Mononuclear cell (primary cell): ENCODE measurements around the gene TMEM247. TPM values are rescaled to one million over a fixed set of nuclear protein-coding genes. Genes with fewer than 3 reads are reported as not detected.

Experiments used
- H3K27me3 ChIP-seq: 2 replicates; pipeline ENCODE4 v1.6.0; 2011; ENCODE audit warnings: low read length, control low read depth; ENCODE audit not compliant: insufficient read depth
- H3K4me1 ChIP-seq: 2 replicates; pipeline ENCODE4 v1.5.1; 2011; ENCODE audit warnings: mild to moderate bottlenecking, low read length, control low read depth; ENCODE audit not compliant: insufficient read depth
- H3K4me3 ChIP-seq: 2 replicates; pipeline ENCODE4 v1.5.1; 2011; ENCODE audit warnings: mild to moderate bottlenecking, low read length, moderate library complexity
- H3K9me3 ChIP-seq: 2 replicates; pipeline ENCODE4 v1.5.1; 2011; ENCODE audit warnings: low read depth, mild to moderate bottlenecking, control low read depth, low read length
- total RNA-seq: library from RNA; depleted of rRNA; stranded (reverse); fragments of >200 nt; gene quantifications from one replicate; pipeline ENCODE4 v1.2.3, GENCODE V29; 2012

Gene TMEM247
- total RNA-seq, 1 donor, result not detected

GRCh38 chr2:46447649-46448048 lies 31.7 kb upstream of the TMEM247 start:
- H3K4me1 ChIP-seq, result no peaks in the 10 kb centered on the region
- no peaks in the 10 kb centered on the region for H3K27me3 ChIP-seq
- peaks cover 7% of the 10 kb centered on the region for H3K9me3 ChIP-seq
- H3K4me3 ChIP-seq, result no peak overlapping the region

GRCh38 chr2:46448111-46448510 lies 31.3 kb upstream of the TMEM247 start:
- Histone ChIP-seq H3K4me3 (no peak overlapping the region), H3K9me3 (peaks cover 7% of the 10 kb centered on the region), H3K4me1 (no peaks in the 10 kb centered on the region), H3K27me3 (no peaks in the 10 kb centered on the region)

GRCh38 chr2:46448641-46449040 lies 30.7 kb upstream of the TMEM247 start:
- Histone ChIP-seq H3K4me3 (no peak overlapping the region), H3K9me3 (peaks cover 7% of the 10 kb centered on the region), H3K27me3 (no peaks in the 10 kb centered on the region), H3K4me1 (no peaks in the 10 kb centered on the region)

- Histone ChIP-seq H3K4me1 (no peaks in the 10 kb centered on the region), H3K9me3 (peaks cover 7% of the 10 kb centered on the region), H3K4me3 (no peak overlapping the region), H3K27me3 (no peaks in the 10 kb centered on the region)
Observed at GRCh38 chr2:46449700-46450099, 29.7 kb upstream of the TMEM247 start.

GRCh38 chr2:46451131-46451711 lies 28.1 kb upstream of the TMEM247 start:
- Histone ChIP-seq H3K4me3 (no peak overlapping the region), H3K27me3 (no peaks in the 10 kb centered on the region), H3K9me3 (no peaks in the 10 kb centered on the region), H3K4me1 (no peaks in the 10 kb centered on the region)

- H3K4me1 ChIP-seq, result peaks cover 9% of the 10 kb centered on the region
Observed at GRCh38 chr2:46456789-46457188, 22.6 kb upstream of the TMEM247 start.

GRCh38 chr2:46458763-46459500 lies 20.4 kb upstream of the TMEM247 start:
- Histone ChIP-seq H3K27me3 (no peaks in the 10 kb centered on the region), H3K4me1 (peaks cover 30% of the 10 kb centered on the region), H3K4me3 (no peak overlapping the region), H3K9me3 (no peaks in the 10 kb centered on the region)

More at GRCh38 chr2:46456789-46457188, 22.6 kb upstream of the TMEM247 start:
- no peak overlapping the region for H3K4me3 ChIP-seq
- H3K9me3 ChIP-seq, result no peaks in the 10 kb centered on the region
- H3K27me3 ChIP-seq, result no peaks in the 10 kb centered on the region

GRCh38 chr2:46459694-46460093 lies 19.7 kb upstream of the TMEM247 start:
- H3K4me3 ChIP-seq, result no peak overlapping the region
- H3K27me3 ChIP-seq, result no peaks in the 10 kb centered on the region
- H3K4me1 ChIP-seq, result peaks cover 34% of the 10 kb centered on the region
- no peaks in the 10 kb centered on the region for H3K9me3 ChIP-seq

- H3K4me3 ChIP-seq, result no peak overlapping the region
- H3K4me1 ChIP-seq, result peaks cover 34% of the 10 kb centered on the region
- H3K9me3 ChIP-seq, result no peaks in the 10 kb centered on the region
- no peaks in the 10 kb centered on the region for H3K27me3 ChIP-seq
Observed at GRCh38 chr2:46460241-46460921, 19.0 kb upstream of the TMEM247 start.

- no peak overlapping the region for H3K4me3 ChIP-seq
- H3K27me3 ChIP-seq, result no peaks in the 10 kb centered on the region
- H3K9me3 ChIP-seq, result no peaks in the 10 kb centered on the region
- peaks cover 34% of the 10 kb centered on the region for H3K4me1 ChIP-seq
Observed at GRCh38 chr2:46461011-46461674, 18.2 kb upstream of the TMEM247 start.

- H3K9me3 ChIP-seq, result no peaks in the 10 kb centered on the region
- H3K27me3 ChIP-seq, result no peaks in the 10 kb centered on the region
- H3K4me1 ChIP-seq, result peaks cover 34% of the 10 kb centered on the region
- H3K4me3 ChIP-seq, result no peak overlapping the region
Observed at GRCh38 chr2:46461709-46462171, 17.6 kb upstream of the TMEM247 start.

GRCh38 chr2:46462936-46463335 lies 16.4 kb upstream of the TMEM247 start:
- Histone ChIP-seq H3K4me1 (peaks cover 34% of the 10 kb centered on the region), H3K4me3 (no peak overlapping the region), H3K9me3 (no peaks in the 10 kb centered on the region), H3K27me3 (no peaks in the 10 kb centered on the region)

- H3K4me3 ChIP-seq, result no peak overlapping the region
- H3K9me3 ChIP-seq, result no peaks in the 10 kb centered on the region
Observed at GRCh38 chr2:46469116-46469515, 10.2 kb upstream of the TMEM247 start.

GRCh38 chr2:46469700-46470099 lies 9.7 kb upstream of the TMEM247 start:
- Histone ChIP-seq H3K4me3 (no peak overlapping the region), H3K4me1 (peaks cover 22% of the 10 kb centered on the region), H3K9me3 (no peaks in the 10 kb centered on the region), H3K27me3 (no peaks in the 10 kb centered on the region)

More at GRCh38 chr2:46469116-46469515, 10.2 kb upstream of the TMEM247 start:
- Histone ChIP-seq H3K4me1 (peaks cover 26% of the 10 kb centered on the region), H3K27me3 (no peaks in the 10 kb centered on the region)

- Histone ChIP-seq H3K4me1 (peaks cover 22% of the 10 kb centered on the region), H3K27me3 (no peaks in the 10 kb centered on the region), H3K4me3 (no peak overlapping the region), H3K9me3 (no peaks in the 10 kb centered on the region)
Observed at GRCh38 chr2:46470114-46470628, 9.2 kb upstream of the TMEM247 start.
